HG03342 (cell line): ENCODE data around the gene DLG1.

Experiments
- ATAC-seq: cut with Tn5 transposase; IDR thresholded peaks from one replicate; pipeline ENCODE4 v1.9.1; 2021; ENCODE audit warnings: mild to moderate bottlenecking, moderate library complexity; ENCODE audit not compliant: unreplicated experiment

The DLG1 gene

DNA sequence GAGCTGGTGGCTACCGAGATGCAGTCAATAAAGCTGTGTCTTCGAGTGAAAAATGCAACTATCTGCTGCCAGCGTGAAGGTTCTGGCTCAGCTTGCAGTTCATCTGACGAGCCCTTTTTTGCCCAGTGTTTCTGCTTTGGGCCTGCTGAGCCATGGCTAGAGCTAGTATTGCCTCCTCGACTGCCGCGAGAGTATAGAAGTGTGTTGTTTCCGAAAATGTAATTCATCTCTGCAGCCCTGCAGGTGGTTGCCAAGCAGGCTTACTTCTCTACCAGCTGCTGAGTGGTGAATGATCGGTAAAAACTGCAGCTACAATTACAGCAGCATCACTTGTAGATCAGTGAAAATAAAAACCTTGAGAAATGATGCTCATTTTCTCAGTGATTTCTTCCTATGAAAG lies 114.8 kb downstream of the DLG1 start:
- no peak for ATAC-seq

- no peak for ATAC-seq
These were observed 116.7 kb downstream of the DLG1 start for GRCh38 chr3:197181741-197182140.

- no peak for ATAC-seq
These were observed 119.4 kb downstream of the DLG1 start for GRCh38 chr3:197178998-197179397.

DNA sequence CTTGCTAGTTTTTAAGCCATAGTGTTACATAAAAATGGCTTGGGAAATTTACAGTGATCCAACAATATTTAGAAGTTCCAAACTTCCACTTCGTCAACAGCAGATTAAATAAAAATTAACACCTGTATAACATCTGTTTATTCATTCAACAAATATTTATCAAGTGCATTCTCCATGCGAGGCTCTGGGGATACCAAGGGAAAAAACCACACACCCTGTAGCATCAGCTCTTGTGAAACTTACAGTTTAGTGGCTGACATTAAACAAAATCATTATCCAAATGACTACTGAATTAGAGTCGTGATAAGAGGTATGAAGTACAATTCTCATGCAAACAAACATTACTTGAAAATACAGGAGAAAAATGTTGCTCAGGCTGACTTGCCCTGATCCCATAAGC lies 122.9 kb downstream of the DLG1 start:
- ATAC-seq = no peak

- no peak for ATAC-seq
These were observed 123.5 kb downstream of the DLG1 start for GRCh38 chr3:197174927-197175326.

DNA sequence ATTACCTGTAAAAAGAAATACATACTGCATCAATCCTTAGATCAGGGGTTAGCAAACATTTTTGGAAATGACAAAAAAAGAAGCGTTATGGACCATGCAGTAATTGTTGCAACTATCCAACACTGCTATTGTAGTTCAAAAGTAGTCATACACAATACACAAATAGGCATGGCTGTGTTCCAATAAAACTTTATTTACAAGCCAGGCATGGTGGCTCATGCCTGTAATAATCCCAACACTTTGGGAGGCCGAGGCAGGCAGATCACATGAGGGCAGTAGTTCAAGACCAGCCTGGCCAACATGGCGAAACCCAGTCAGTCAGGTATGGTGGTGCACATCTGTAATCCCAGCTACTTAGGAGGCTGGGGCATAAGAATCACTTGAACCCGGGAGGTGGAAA lies 124.8 kb downstream of the DLG1 start:
- ATAC-seq = no peak

GRCh38 chr3:197171481-197172067 lies 126.8 kb downstream of the DLG1 start:
- no peak for ATAC-seq

- ATAC-seq = no peak
These were observed 129.4 kb downstream of the DLG1 start for GRCh38 chr3:197169028-197169427.

DNA sequence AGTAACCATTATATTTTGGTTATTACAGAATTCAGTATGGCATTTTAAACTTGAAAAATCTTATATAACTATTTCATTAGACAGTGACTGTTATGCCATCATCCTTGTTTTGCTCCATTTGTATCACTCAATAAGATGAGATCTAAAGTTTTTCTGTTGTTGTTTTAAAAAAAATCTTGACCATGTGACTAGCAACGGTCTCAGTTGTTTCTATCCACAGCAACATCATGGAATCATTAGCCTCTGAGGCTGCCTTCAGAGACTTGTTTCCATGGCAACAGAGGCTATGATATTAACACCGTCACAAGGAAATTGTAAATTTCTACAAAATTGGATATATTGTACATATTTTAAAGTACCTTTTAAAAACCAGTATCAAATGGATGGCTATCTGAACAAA lies 129.8 kb downstream of the DLG1 start:
- no peak for ATAC-seq

GRCh38 chr3:197168063-197168462 lies 130.3 kb downstream of the DLG1 start:
- ATAC-seq = no peak

DNA sequence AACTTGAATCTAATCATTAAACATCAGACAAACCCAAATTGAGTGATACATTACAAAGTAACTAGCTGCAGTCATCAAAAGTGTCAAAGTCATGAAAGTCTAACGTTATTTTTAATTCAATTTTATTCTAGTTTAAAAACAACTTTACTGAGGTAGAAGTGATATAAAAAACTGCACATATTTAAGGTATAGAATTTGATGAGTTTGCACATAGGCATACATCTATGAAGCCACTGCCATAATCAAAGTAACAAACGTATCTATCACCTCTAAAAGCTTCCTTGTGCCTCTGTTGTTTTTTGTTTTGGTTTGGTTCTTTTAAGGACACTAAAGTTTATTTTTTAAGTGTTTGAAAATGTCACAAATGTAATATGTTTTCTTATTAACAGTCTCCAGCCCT lies 130.9 kb downstream of the DLG1 start:
- no peak for ATAC-seq

DNA sequence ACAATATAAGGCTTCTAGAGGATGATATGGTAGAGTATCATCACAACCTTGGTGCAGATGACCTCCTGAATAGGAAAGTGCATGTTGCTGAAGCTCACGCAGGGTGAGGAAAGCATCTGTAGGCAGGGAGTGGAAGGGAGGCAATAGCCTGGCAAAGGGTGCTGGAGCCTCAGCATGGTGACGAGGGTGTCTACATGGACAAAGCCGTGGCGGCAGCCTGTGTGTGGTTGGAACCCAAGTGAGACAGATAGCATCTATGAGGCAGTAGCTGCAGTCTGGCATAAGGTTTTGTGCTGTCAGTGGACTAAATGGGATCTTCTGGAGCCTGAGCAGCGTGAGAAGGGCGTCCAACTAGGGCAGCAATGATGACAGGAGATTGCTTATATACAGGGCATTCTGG lies 132.5 kb downstream of the DLG1 start:
- no peak for ATAC-seq

DNA sequence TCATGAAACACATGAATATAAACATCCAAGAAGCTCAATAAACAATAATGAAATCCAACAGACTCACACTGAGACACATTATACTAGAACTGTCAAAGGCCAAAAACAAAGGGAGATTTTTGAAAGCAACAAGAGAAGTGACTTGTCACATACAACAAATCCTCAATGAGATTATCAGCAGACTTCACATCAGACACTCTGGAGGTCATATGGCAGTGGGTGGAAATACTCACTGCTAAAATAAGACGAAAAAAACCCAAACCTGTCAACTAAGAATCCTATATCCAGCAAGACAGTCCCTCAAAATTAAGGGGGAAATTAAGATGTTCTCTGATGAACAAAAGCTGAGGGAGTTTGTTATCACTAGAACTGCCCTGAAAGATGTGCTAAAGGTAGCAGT lies 143.4 kb downstream of the DLG1 start:
- ATAC-seq = no peak

GRCh38 chr3:197151580-197151979 lies 146.8 kb downstream of the DLG1 start:
- no peak for ATAC-seq

- ATAC-seq = no peak
These were observed 148.9 kb downstream of the DLG1 start for GRCh38 chr3:197149528-197149927.

DNA sequence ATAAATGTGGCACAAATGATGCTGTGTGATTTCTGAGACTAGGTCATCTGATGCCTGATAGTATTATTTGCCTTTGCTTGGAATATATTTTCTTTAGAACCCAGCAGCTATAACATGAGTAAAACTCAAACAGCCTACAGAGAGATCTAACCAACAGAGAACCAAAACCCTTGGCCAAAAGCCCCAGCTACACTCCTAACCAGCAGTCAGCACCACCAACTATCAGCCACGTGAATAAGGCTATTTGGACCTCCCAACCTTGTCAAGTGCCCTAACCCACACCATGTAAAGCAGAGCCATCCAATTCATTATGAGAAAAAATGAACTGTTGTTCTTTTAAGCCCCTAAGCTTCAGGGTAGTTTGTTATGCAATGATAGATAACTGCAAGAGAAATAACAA lies 154.2 kb downstream of the DLG1 start:
- no peak for ATAC-seq

DNA sequence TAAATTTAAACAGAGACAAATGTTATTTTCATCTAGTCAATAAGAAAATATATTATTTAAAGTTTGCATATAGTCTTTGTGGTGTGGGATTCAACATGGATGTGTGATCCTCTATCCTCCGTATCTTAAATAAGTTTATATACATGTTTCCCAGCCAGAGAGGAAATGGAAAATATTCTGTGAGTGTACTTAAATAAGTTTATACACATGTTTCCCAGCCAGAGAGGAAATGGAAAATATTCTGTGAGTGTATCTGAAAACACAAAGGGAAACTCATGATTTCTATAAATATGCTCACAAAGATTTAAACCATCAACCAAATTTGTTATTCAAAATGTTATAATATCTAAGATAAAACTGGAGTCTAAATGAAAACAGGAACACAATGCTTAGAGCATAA lies 158.8 kb downstream of the DLG1 start:
- no peak for ATAC-seq

GRCh38 chr3:197137751-197138150 lies 160.7 kb downstream of the DLG1 start:
- ATAC-seq = no peak

DNA sequence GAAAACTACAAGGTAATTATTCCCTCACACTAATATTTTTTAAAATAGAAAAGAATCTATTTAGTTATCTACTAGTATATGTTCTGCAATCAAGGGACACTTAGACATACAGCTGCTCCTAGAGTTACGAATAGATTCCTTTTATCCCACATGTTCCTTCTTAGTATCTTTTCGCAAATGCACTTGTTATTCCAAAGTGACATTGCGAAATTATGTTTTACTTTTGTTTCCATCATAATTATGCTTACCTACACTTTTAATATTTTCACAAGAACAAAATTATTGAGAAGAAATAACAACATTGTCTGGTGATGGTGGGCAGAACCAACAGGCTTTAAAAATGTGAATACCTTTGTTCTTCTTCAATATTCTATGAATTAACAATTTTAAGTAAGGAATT lies 161.7 kb downstream of the DLG1 start:
- no peak for ATAC-seq

DNA sequence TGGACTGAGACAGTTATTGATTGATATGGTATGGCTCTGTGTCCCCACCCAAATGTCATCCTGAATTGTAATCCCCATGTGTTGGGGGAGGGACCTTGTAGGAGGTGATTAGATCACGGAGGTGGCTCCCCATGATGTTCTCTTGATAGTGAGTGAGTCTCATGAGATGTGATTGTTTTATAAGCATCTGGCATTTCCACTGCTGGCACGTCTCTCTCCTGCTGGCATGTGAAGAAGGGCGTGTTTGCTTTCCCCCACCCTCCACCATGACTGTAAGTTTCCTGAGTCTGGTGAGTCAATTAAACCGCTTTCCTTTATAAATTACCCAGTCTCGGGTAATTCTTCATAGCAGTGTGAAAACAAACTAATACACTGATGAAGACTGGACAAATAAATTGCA lies 163.2 kb downstream of the DLG1 start:
- ATAC-seq = no peak

GRCh38 chr3:197132916-197133530 lies 165.4 kb downstream of the DLG1 start:
- ATAC-seq = no peak

GRCh38 chr3:197125636-197126035 lies 172.8 kb downstream of the DLG1 start:
- no peak for ATAC-seq

- ATAC-seq = no peak
These were observed 173.7 kb downstream of the DLG1 start for GRCh38 chr3:197124713-197125112.
